VCaP (cell line): Measurements from ENCODE around the gene SIPA1L2.

Source experiments
- H3K27ac ChIP-seq: fragments of 450-650 bp; 2 replicates; pipeline ENCODE4 v1.5.1; 2017
- CTCF ChIP-seq: fragments of 450-650 bp; conservative IDR thresholded peaks from 2 replicates; pipeline ENCODE4 v1.5.1; 2017; ENCODE audit warnings: mild to moderate bottlenecking, moderate library complexity

SIPA1L2 gene

DNA sequence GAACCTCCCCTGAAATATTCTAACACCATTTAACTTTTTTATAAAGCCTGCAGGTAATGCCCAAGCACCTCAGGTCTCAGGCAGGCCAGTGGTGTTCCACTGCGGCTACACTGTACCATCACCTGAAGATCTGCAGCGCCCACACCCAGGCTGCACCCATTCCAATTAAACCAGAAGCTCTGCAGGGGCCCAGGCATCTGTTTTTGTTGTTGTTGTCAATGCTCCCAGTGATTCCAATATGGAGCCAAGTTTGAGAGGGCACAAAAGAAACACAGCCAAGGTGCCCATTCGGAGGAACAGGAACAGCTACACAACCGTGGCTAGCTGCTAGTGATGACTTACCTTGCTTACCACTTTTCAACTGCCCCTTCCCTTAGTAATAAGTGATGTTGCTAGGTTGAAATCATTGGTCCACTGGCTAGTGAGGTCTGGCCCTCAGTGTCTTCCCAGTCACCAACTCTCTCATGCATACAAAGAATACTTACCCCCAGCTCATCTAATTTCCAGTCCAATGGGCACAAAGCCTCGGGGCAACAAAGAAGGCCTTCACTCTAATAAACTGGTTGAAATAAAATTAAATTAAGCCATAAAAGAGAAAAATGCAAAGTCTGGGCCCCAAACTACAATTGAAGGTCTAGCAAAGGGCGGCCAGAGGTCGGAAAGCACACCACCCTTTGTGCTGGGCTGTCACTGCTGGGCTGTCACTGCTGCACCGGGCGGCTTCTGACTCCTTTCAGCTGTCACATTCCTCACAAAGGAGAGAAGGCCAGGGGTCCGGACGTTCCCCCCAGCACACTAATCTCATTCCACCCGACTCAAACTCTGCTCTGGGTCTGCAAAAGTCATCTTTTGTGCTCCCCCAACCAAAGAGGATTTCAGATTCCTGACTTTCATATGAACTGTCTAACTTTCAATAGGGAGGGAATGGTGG lies 34.9 kb downstream of the SIPA1L2 start:
- no peak for TF ChIP-seq CTCF

GRCh38 chr1:232593717-232594502 lies 36.0 kb downstream of the SIPA1L2 start:
- H3K27ac ChIP-seq: no peak overlapping the region
- TF ChIP-seq CTCF: no peak

More for the DNA sequence above, 34.9 kb downstream of the SIPA1L2 start:
- H3K27ac ChIP-seq: no peak overlapping the region

DNA sequence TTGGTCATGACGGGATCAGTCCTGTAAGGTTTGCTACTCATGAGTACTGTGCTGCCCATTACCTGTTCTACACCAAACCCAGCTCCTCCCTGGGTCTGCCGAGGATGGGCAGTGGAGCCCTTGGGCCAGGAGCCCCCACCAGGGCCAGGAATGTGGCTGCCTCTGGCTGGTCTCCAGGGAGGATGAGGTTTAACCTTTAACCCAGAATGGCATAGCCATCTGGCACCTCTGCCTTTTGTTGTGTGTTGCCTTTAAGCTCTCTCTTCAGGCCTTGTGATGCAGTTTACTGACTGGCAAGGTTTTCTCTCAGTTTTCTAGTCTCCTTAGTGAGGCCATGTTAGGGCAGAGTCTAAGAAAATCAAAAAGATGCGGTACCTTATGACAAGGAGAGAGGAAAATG lies 38.6 kb downstream of the SIPA1L2 start:
- TF ChIP-seq CTCF: no peak
- H3K27ac ChIP-seq: no peak overlapping the region

- no peak for TF ChIP-seq CTCF
- no peak overlapping the region for H3K27ac ChIP-seq
These were observed 39.2 kb downstream of the SIPA1L2 start for GRCh38 chr1:232590744-232591082.

DNA sequence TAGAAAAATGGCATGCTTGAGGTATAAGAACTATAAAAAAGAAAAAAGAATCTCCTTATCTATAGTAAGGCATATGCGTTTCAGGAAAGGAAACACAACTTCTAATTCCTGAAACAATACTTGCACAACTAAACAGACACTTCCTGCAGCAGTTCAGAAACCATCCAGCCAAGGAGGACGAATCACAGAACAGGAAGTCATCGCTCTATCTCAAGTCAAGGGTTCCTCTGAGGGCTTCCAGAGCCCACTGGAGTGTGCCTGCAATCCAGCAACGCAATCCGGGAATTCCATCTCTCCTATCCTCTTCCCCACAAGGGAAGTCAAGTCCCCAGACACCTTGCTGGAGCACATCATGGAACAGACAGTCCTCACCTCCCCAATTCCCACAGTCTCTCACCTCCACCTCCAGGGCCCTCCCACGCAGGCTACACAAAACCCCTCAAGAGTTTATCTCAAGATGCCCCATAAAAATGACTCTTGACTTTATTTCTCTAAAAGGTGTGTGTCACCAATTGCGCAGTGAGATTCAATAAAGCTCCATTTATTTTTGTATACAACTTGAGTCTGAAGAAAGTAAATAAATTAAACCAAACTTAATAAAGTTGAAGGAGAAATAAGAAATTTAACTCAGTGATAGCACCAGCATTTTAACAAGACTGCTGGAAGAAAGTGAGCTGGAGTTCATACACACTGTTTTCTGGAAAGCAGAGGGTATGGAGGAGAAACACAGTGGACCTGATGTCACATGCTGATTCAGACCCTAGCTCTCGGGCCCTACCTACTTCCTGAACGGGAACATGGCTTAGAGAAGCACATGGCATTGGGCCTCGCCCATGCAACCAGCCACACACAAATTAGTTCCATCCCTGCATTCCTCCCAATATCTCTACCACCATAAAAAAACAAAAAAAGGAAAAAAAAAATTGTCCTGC lies 39.9 kb downstream of the SIPA1L2 start:
- H3K27ac ChIP-seq: no peak overlapping the region
- no peak for TF ChIP-seq CTCF

DNA sequence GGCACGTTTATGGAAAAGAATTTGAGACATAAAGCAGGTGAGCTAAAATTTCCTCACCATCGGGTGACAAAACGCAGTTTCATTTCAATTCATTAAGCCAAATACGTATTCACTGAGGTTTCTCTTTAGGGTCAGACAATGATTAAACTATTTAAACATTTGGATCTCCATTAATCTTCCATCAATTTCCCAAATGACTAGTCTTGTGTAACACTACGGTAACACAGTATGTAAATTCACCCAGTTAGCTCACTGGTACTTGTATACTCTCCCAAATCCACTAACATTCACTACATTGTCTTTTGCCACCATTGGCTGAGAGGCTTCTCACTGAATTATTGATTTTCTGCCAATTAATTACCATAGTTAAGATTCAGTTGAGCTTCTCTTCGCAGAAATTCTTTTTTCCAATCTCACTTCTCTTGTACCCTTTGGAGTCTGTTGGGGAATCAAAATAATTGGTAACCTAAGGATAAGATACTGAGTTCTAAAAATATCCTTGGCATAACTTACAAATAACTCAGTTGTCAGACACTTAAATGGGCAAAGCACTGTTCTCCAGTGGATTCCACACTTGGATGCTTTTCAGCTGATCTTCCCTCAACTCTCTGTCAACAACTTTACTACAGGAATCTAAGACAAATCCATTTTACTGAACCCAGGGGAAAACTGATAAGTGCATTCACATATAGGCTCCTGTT lies 40.7 kb downstream of the SIPA1L2 start:
- TF ChIP-seq CTCF: no peak
- H3K27ac ChIP-seq: no peak overlapping the region
